MM.1S (cell line): ENCODE data around the gene C17orf67.

Experiments
- CTCF ChIP-seq: fragments of 300-600 bp; sonication (generic); IDR thresholded peaks from 2 replicates; pipeline ENCODE4 v1.5.1; 2016; ENCODE audit warnings: antibody characterized with exemption, low read length, mixed read lengths
- EZH2 ChIP-seq: fragments of 300-600 bp; sonication (generic); optimal IDR thresholded peaks from 2 replicates; pipeline ENCODE3; 2017; ENCODE audit warnings: low read depth, mild to moderate bottlenecking, antibody characterized with exemption, low read length, mixed read lengths

- TF ChIP-seq CTCF (no peak), EZH2 (no peak)
These were observed 16.9 kb upstream of the C17orf67 start for GRCh38 chr17:56850591-56850990.
